A673 (cell line): ENCODE measurements around the gene UPF1. TPM values are rescaled to one million over a fixed set of nuclear protein-coding genes. Genes with fewer than 3 reads are reported as not detected.
A peak's percentile ranks its signal among the peaks of the same experiment; 100 is the strongest.

ENCODE experiments used
- BruUV-seq: library from RNA; stranded (reverse); fragments of 400-500 nt; replicated peaks from 2 replicates; lab custom pipeline; 2021; lab: Mats Ljungman, UMichigan
- CTCF ChIA-PET: fragments of 300-600 bp; sonication (Branson Sonifier 250); formaldehyde crosslinking; loops from one replicate; lab custom pipeline; 2022; ENCODE audit warnings: antibody characterized with exemption; lab: Charles Lee
- POLR2A ChIA-PET: fragments of 300-600 bp; sonication (Branson Sonifier 250); formaldehyde crosslinking; loops from one replicate; lab custom pipeline; 2022; ENCODE audit warnings: antibody characterized with exemption; ENCODE audit not compliant: low non-redundant PET; lab: Charles Lee
- DNase-seq: peaks from one replicate; pipeline ENCODE4 v3.0.0-alpha.2; 2015; ENCODE audit warnings: low spot score
- H3K27ac ChIP-seq: fragments of 200-600 bp; sonication (generic); 2 replicates; pipeline ENCODE4 v1.5.1; 2016; ENCODE audit warnings: mixed run types, low read depth, mild to moderate bottlenecking, mixed read lengths, antibody characterized with exemption, low read length; ENCODE audit not compliant: poor library complexity, severe bottlenecking
- H3K27me3 ChIP-seq: fragments of 200-600 bp; sonication (generic); replicated peaks from 2 replicates; pipeline ENCODE4 v1.6.1; 2017; ENCODE audit warnings: mixed run types, low read depth, mild to moderate bottlenecking, mixed read lengths, antibody characterized with exemption, low read length; ENCODE audit not compliant: insufficient read depth, poor library complexity
- H3K36me3 ChIP-seq: fragments of 200-600 bp; sonication (generic); 2 replicates; pipeline ENCODE4 v1.6.1; 2016; ENCODE audit warnings: mixed run types, mild to moderate bottlenecking, mixed read lengths, antibody characterized with exemption, low read length; ENCODE audit not compliant: insufficient read depth, poor library complexity, severe bottlenecking
- H3K4me1 ChIP-seq: fragments of 200-600 bp; sonication (generic); 2 replicates; pipeline ENCODE4 v1.6.1; 2017; ENCODE audit warnings: mixed run types, mild to moderate bottlenecking, mixed read lengths, antibody characterized with exemption, low read length; ENCODE audit not compliant: insufficient read depth, poor library complexity, severe bottlenecking
- H3K4me3 ChIP-seq: fragments of 200-600 bp; sonication (generic); 2 replicates; pipeline ENCODE4 v1.5.1; 2016; ENCODE audit warnings: low read depth, mixed run types, mild to moderate bottlenecking, mixed read lengths, low read length; ENCODE audit not compliant: poor library complexity, severe bottlenecking
- H3K9me3 ChIP-seq: fragments of 200-600 bp; sonication (generic); 2 replicates; pipeline ENCODE4 v1.6.1; 2016; ENCODE audit warnings: mixed run types, low read depth, mild to moderate bottlenecking, mixed read lengths, antibody characterized with exemption, low read length; ENCODE audit not compliant: poor library complexity, severe bottlenecking
- CTCF ChIP-seq: fragments of 300-800, 200-600 bp; sonication (generic); conservative IDR thresholded peaks from 2 replicates; pipeline ENCODE4 v1.5.1; 2017; ENCODE audit warnings: low read depth, mild to moderate bottlenecking, antibody characterized with exemption, low read length, moderate library complexity, mixed read lengths
- EZH2 ChIP-seq: fragments of 200-600 bp; sonication (generic); IDR thresholded peaks from 2 replicates; pipeline ENCODE4 v1.6.1; 2017; ENCODE audit warnings: borderline replicate concordance, low read depth, mild to moderate bottlenecking, mixed read lengths, antibody characterized with exemption, low read length; ENCODE audit not compliant: poor library complexity, severe bottlenecking
- intact Hi-C: fragments of 100-400 bp; cut with micrococcal nuclease; formaldehyde crosslinking; loops from one replicate; pipeline ENCODE4 v1.10.0; 2022; ENCODE audit not compliant: unreplicated experiment
- total RNA-seq: library from RNA; stranded (reverse); gene quantifications from 2 replicates; pipeline ENCODE4 v1.2.3, GENCODE V29; 2021

Gene UPF1
- total RNA-seq, 1 experiment from 2014 or later, result 83.8 TPM

- no TSS peak for BruUV-seq
- H3K36me3 ChIP-seq, result peaks cover 70% of the 10 kb centered on the region
- TF ChIP-seq EZH2 (no peak), CTCF (peak; percentile 93)
- no peak overlapping the region for H3K27ac ChIP-seq
- H3K27me3 ChIP-seq, result no peaks in the 10 kb centered on the region
- peak; percentile 77 for DNase-seq
- intact Hi-C loops, result no loop called here
- no peaks in the 10 kb centered on the region for H3K4me1 ChIP-seq
- POLR2A ChIA-PET, result no interaction called here
- H3K9me3 ChIP-seq, result no peaks in the 10 kb centered on the region
- CTCF ChIA-PET, result interaction anchor here (0.6 to 1.3 kb wide), 2 partner anchors 10 to 117 kb away, joined by 3 to 5 read pairs; no protein-coding TSS in a partner anchor
- no peak overlapping the region for H3K4me3 ChIP-seq
These were observed 34.4 kb downstream of the UPF1 start for GRCh38 chr19:18865973-18866799.

DNA sequence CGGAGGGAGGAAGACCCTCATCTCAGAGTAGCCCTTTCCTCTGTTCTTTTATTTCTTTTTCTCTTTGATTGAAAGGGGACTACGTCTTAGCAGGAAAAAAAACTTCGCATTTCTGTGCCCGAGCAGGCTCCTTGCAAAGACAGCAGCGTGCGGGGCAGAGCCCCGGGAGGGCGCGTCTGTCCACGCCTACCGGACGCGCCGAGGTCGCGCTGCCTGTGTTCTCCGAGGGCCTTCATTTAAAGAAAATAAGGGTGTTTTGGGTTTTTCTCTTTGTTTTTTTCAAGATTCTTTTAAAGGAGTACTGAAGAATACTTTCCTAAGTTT is 35.0 kb downstream of the UPF1 start:
- ChIA-PET CTCF (interaction anchor here (1.3 to 1.4 kb wide), 2 partner anchors 10 to 11 kb away, joined by 3 read pairs; no protein-coding TSS in a partner anchor), POLR2A (interaction anchor here (0.7 kb wide), 1 partner anchor 91 kb away, joined by 3 read pairs; no protein-coding TSS in a partner anchor)
- no peak for DNase-seq
- Histone ChIP-seq H3K27me3 (no peaks in the 10 kb centered on the region), H3K9me3 (no peaks in the 10 kb centered on the region), H3K27ac (no peak overlapping the region), H3K36me3 (peaks cover 64% of the 10 kb centered on the region), H3K4me1 (no peaks in the 10 kb centered on the region), H3K4me3 (no peak overlapping the region)
- BruUV-seq, result no TSS peak
- intact Hi-C loops, result no loop called here
- TF ChIP-seq EZH2 (no peak), CTCF (peak; percentile 51)

DNA sequence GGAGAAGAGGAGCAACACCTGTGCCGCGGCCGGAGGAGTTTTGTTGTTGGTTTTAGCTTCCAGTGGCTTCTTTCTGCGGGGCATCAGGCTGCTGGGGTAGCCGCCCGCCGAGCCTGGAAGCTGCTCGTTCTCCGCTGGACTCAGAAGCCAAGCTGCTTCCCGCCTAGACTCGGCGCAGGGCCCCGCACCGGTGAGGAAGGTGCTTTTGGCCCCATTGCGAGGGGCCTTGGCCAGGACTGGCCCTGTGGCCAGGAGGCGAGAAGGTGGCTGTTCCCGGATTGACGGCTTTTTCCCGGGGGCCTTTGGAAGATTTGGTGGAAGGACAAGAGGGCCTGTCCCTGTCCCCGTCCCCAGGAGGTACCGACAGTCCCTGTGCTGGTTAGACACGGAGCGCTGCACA is 35.4 kb downstream of the UPF1 start:
- no peak for DNase-seq
- POLR2A ChIA-PET, result interaction anchor here (0.7 kb wide), 1 partner anchor 91 kb away, joined by 3 read pairs; no protein-coding TSS in a partner anchor
- Histone ChIP-seq H3K27ac (no peak overlapping the region), H3K4me3 (no peak overlapping the region), H3K9me3 (no peaks in the 10 kb centered on the region), H3K27me3 (no peaks in the 10 kb centered on the region), H3K36me3 (peaks cover 60% of the 10 kb centered on the region), H3K4me1 (no peaks in the 10 kb centered on the region)
- BruUV-seq, result TSS peak; percentile 63
- CTCF ChIA-PET, result interaction anchor here (1.4 kb wide), 1 partner anchor 9 kb away, joined by 3 read pairs; no protein-coding TSS in a partner anchor
- TF ChIP-seq CTCF (no peak), EZH2 (no peak)
- intact Hi-C loops, result no loop called here
